Neural cell (in vitro differentiated cells): ENCODE data around the gene FCMR. TPM values are rescaled to one million over a fixed set of nuclear protein-coding genes. Genes with fewer than 3 reads are reported as not detected.

Experiments used
- H2AFZ ChIP-seq: fragments of 200-600, 300-800 bp; sonication (generic), shearing (Covaris generic); 2 replicates; pipeline ENCODE4 v1.6.0; 2014; ENCODE audit warnings: low read depth, mild to moderate bottlenecking, antibody characterized with exemption, low read length, moderate library complexity
- H3F3A ChIP-seq: fragments of 200-600 bp; shearing (Covaris generic); 2 replicates; pipeline ENCODE4 v1.6.1; 2016; ENCODE audit warnings: mild to moderate bottlenecking, moderate library complexity, mixed read lengths, antibody characterized with exemption, low read length; ENCODE audit not compliant: insufficient read depth, poor library complexity, severe bottlenecking
- H3K27ac ChIP-seq: fragments of 200-600, 300-800 bp; sonication (generic), shearing (Covaris generic); 2 replicates; pipeline ENCODE4 v1.5.1; 2014; ENCODE audit warnings: mild to moderate bottlenecking, low read length, moderate library complexity
- H3K27me3 ChIP-seq: fragments of 300-800, 200-600 bp; sonication (generic), shearing (Covaris generic); 2 replicates; pipeline ENCODE4 v1.6.0; 2014; ENCODE audit warnings: mild to moderate bottlenecking, low read depth, low read length, moderate library complexity; ENCODE audit not compliant: insufficient read depth
- H3K36me3 ChIP-seq: fragments of 300-800, 200-600 bp; sonication (generic), shearing (Covaris generic); 2 replicates; pipeline ENCODE4 v1.5.1; 2014; ENCODE audit warnings: mild to moderate bottlenecking, antibody characterized with exemption, low read length, moderate library complexity; ENCODE audit not compliant: insufficient read depth
- H3K4me2 ChIP-seq: fragments of 300-800, 200-600 bp; sonication (generic), shearing (Covaris generic); 2 replicates; pipeline ENCODE4 v1.6.0; 2014; ENCODE audit warnings: mild to moderate bottlenecking, low read length
- H3K4me3 ChIP-seq: fragments of 300-800, 200-600 bp; sonication (generic), shearing (Covaris generic); 2 replicates; pipeline ENCODE4 v1.5.1; 2014; ENCODE audit warnings: mild to moderate bottlenecking, low read length, moderate library complexity
- H3K79me2 ChIP-seq: fragments of 200-600 bp; shearing (Covaris generic); replicated peaks from 2 replicates; pipeline ENCODE4 v1.6.0; 2014; ENCODE audit warnings: mild to moderate bottlenecking, low read length, moderate library complexity; ENCODE audit not compliant: insufficient read depth
- H3K9ac ChIP-seq: fragments of 300-800, 200-600 bp; sonication (generic), shearing (Covaris generic); 2 replicates; pipeline ENCODE4 v1.6.1; 2016; ENCODE audit warnings: mild to moderate bottlenecking, low read length, mixed read lengths
- H3K9me2 ChIP-seq: fragments of 200-600 bp; shearing (Covaris generic); 2 replicates; pipeline ENCODE4 v1.6.1; 2016; ENCODE audit warnings: mild to moderate bottlenecking, low read length, mixed read lengths; ENCODE audit not compliant: insufficient read depth
- H3K9me3 ChIP-seq: fragments of 200-600, 300-800 bp; sonication (generic), shearing (Covaris generic); 2 replicates; pipeline ENCODE4 v1.6.1; 2016; ENCODE audit warnings: mild to moderate bottlenecking, mixed run types, low read length, moderate library complexity, mixed read lengths
- H4K20me1 ChIP-seq: fragments of 200-600 bp; shearing (Covaris generic); 2 replicates; pipeline ENCODE4 v1.6.1; 2016; ENCODE audit warnings: mild to moderate bottlenecking, mixed run types; ENCODE audit not compliant: insufficient read depth
- EP300 ChIP-seq: fragments of 450-650 bp; conservative IDR thresholded peaks from 2 replicates; pipeline ENCODE4 v1.6.1; 2014; ENCODE audit warnings: antibody characterized with exemption, mild to moderate bottlenecking, moderate library complexity; ENCODE audit not compliant: poor library complexity, severe bottlenecking
- EZH2 ChIP-seq: fragments of 200-600, 300-800 bp; shearing (Covaris generic), sonication (generic); IDR thresholded peaks from 2 replicates; pipeline ENCODE4 v1.6.1; 2014; ENCODE audit warnings: antibody characterized with exemption, low read length, borderline replicate concordance, mild to moderate bottlenecking; ENCODE audit not compliant: insufficient read depth, poor library complexity, severe bottlenecking
- MXI1 ChIP-seq: fragments of 450-650 bp; conservative IDR thresholded peaks from 2 replicates; pipeline ENCODE4 v1.6.1; 2014; ENCODE audit warnings: antibody characterized with exemption, mild to moderate bottlenecking; ENCODE audit not compliant: poor library complexity, severe bottlenecking
- POLR2AphosphoS5 ChIP-seq: IDR thresholded peaks from 2 replicates; pipeline ENCODE4 v1.6.1; 2012
- RAD21 ChIP-seq: fragments of 450-650 bp; conservative IDR thresholded peaks from 2 replicates; pipeline ENCODE4 v1.6.1; 2014; ENCODE audit warnings: antibody characterized with exemption, mild to moderate bottlenecking, moderate library complexity
- SMC3 ChIP-seq: fragments of 450-650 bp; conservative IDR thresholded peaks from 2 replicates; pipeline ENCODE4 v1.6.1; 2014; ENCODE audit warnings: antibody characterized with exemption, mild to moderate bottlenecking, moderate library complexity; ENCODE audit not compliant: poor library complexity
- TAF1 ChIP-seq: IDR thresholded peaks from 2 replicates; pipeline ENCODE4 v1.6.1; 2012; ENCODE audit warnings: low read depth
- polyA plus RNA-seq: library from polyadenylated mRNA; depleted of rRNA; stranded (reverse); fragments of >200 nt; gene quantifications from 2 replicates; pipeline ENCODE4 v1.2.3, GENCODE V29; 2014
- TF ChIP-seq, protein P1 (sequence below): IDR thresholded peaks from 2 replicates; pipeline ENCODE4 v1.6.1; 2012; ENCODE audit warnings: borderline replicate concordance
- TF ChIP-seq, protein P2 (sequence below): fragments of 450-650 bp; IDR thresholded peaks from 2 replicates; pipeline ENCODE4 v1.5.1; 2014; ENCODE audit warnings: antibody characterized with exemption, mild to moderate bottlenecking, moderate library complexity; ENCODE audit not compliant: poor library complexity, severe bottlenecking

FCMR gene
- polyA plus RNA-seq, 1 donor from 2014 or later: not detected

DNA sequence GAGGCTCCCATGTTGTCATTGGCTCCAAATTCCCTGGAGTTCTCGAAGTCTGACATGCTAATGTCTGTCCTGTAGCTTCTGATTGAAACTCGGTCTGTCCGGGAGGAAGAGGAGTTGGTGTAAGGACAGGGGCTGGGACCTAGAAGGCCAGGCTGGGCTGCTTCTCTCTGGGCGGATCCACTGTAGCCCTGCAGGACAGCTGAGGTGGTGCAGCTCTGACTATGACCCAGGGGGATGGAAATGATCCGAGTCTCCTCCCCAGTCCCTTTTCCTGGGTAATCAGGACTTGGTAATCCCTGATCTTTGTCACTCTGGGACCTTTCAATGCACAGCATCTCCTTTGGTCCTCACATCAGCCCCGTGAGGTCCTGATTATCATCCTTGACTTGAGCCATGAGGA is 10.0 kb upstream of the FCMR start:
- H2AFZ ChIP-seq: no peak overlapping the region
- no peaks in the 10 kb centered on the region for H3K27me3 ChIP-seq
- H3K9me3 ChIP-seq: no peaks in the 10 kb centered on the region
- TF ChIP-seq, protein P1, sequence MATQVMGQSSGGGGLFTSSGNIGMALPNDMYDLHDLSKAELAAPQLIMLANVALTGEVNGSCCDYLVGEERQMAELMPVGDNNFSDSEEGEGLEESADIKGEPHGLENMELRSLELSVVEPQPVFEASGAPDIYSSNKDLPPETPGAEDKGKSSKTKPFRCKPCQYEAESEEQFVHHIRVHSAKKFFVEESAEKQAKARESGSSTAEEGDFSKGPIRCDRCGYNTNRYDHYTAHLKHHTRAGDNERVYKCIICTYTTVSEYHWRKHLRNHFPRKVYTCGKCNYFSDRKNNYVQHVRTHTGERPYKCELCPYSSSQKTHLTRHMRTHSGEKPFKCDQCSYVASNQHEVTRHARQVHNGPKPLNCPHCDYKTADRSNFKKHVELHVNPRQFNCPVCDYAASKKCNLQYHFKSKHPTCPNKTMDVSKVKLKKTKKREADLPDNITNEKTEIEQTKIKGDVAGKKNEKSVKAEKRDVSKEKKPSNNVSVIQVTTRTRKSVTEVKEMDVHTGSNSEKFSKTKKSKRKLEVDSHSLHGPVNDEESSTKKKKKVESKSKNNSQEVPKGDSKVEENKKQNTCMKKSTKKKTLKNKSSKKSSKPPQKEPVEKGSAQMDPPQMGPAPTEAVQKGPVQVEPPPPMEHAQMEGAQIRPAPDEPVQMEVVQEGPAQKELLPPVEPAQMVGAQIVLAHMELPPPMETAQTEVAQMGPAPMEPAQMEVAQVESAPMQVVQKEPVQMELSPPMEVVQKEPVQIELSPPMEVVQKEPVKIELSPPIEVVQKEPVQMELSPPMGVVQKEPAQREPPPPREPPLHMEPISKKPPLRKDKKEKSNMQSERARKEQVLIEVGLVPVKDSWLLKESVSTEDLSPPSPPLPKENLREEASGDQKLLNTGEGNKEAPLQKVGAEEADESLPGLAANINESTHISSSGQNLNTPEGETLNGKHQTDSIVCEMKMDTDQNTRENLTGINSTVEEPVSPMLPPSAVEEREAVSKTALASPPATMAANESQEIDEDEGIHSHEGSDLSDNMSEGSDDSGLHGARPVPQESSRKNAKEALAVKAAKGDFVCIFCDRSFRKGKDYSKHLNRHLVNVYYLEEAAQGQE: no peak
- H3F3A ChIP-seq: no peaks in the 10 kb centered on the region
- no peaks in the 10 kb centered on the region for H3K36me3 ChIP-seq
- no peak overlapping the region for H3K4me2 ChIP-seq
- no peak overlapping the region for H3K27ac ChIP-seq
- no peak overlapping the region for H3K4me3 ChIP-seq
- no peaks in the 10 kb centered on the region for H3K9me2 ChIP-seq
- no peaks in the 10 kb centered on the region for H3K79me2 ChIP-seq
- H3K9ac ChIP-seq: no peak overlapping the region
- H4K20me1 ChIP-seq: no peaks in the 10 kb centered on the region

DNA sequence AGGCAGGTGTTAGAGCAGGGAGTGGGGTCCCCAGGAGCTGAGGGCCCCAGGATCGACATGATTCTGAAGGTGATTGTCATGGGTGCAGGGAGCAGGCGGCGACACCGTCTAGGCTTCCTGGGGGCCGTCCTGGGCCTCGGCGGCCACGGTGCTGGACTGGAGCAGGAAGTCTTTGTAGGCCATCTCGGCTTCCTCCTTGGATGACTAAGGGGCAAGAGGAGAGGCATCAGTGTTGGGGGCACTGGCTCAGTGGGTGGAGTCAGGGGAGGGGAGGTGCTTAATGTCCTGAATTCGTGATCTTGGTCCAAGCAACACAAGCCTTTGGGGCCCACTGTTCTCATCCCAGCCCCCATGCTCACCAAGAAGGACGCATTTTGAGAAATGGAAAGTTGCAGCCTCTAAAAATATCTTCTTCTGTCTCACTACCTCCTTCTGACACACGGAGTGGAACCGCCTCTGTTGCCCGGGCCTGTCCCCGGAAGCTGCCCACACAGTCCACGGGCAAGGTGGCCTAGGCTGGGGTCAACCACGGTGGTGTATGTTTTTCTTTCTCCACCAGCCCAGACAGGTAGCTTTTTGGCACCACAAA is 8.6 kb upstream of the FCMR start:
- TF ChIP-seq, protein P2, sequence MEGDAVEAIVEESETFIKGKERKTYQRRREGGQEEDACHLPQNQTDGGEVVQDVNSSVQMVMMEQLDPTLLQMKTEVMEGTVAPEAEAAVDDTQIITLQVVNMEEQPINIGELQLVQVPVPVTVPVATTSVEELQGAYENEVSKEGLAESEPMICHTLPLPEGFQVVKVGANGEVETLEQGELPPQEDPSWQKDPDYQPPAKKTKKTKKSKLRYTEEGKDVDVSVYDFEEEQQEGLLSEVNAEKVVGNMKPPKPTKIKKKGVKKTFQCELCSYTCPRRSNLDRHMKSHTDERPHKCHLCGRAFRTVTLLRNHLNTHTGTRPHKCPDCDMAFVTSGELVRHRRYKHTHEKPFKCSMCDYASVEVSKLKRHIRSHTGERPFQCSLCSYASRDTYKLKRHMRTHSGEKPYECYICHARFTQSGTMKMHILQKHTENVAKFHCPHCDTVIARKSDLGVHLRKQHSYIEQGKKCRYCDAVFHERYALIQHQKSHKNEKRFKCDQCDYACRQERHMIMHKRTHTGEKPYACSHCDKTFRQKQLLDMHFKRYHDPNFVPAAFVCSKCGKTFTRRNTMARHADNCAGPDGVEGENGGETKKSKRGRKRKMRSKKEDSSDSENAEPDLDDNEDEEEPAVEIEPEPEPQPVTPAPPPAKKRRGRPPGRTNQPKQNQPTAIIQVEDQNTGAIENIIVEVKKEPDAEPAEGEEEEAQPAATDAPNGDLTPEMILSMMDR: no peak
- TF ChIP-seq RAD21: no peak
- no peak for TF ChIP-seq POLR2AphosphoS5
- TF ChIP-seq SMC3: no peak
- TF ChIP-seq EZH2: no peak
- TF ChIP-seq MXI1: no peak
- no peak for TF ChIP-seq TAF1
- TF ChIP-seq EP300: no peak
- TF ChIP-seq, protein P1: no peak
- H4K20me1 ChIP-seq: no peaks in the 10 kb centered on the region
- no peak overlapping the region for H2AFZ ChIP-seq
- no peak overlapping the region for H3K9ac ChIP-seq
- H3K27me3 ChIP-seq: no peaks in the 10 kb centered on the region
- no peak overlapping the region for H3K4me3 ChIP-seq
- no peaks in the 10 kb centered on the region for H3K9me2 ChIP-seq
- no peaks in the 10 kb centered on the region for H3K9me3 ChIP-seq
- H3K4me2 ChIP-seq: no peak overlapping the region
- H3F3A ChIP-seq: no peaks in the 10 kb centered on the region
- no peaks in the 10 kb centered on the region for H3K36me3 ChIP-seq
- no peak overlapping the region for H3K27ac ChIP-seq
- H3K79me2 ChIP-seq: no peaks in the 10 kb centered on the region
